HEK293 (cell line): ENCODE results near the gene DYDC2.

Experiments used
- CTCF ChIA-PET: fragments of 350-600 bp; formaldehyde crosslinking; extraction: SDS; loops from one replicate; lab custom pipeline; 2021; ENCODE audit warnings: antibody characterized with exemption; lab: Yijun Ruan, JAX
- POLR2A ChIA-PET: fragments of 300-600 bp; formaldehyde crosslinking; extraction: SDS; loops from one replicate; lab custom pipeline; 2020; ENCODE audit warnings: antibody characterized with exemption, inconsistent platforms; lab: Yijun Ruan, JAX
- H3K27ac ChIP-seq: fragments of 200-500 bp; sonication (Bioruptor generic); 2 replicates; pipeline ENCODE4 v1.5.1; 2014; ENCODE audit warnings: low read depth, low read length, control low read depth, inconsistent platforms; ENCODE audit errors: extremely low read depth
- H3K36me3 ChIP-seq, 2 experiments: fragments of 200-500 bp in 1 of 2; sonication (Bioruptor generic) in 1 of 2; 1 replicate in 1 of 2; 2 replicates in 1 of 2; pipeline ENCODE4 v1.5.1; 2014 to 2017; ENCODE audit warnings: inconsistent platforms in 2 of 2, low read length in 2 of 2; ENCODE audit not compliant: control insufficient read depth in 2 of 2, insufficient read depth in 1 of 2
- H3K4me1 ChIP-seq: fragments of 200-500 bp; sonication (Bioruptor generic); 2 replicates; pipeline ENCODE4 v1.5.1; 2014; ENCODE audit warnings: mild to moderate bottlenecking, low read length, inconsistent platforms; ENCODE audit not compliant: control insufficient read depth, insufficient read depth
- H3K4me3 ChIP-seq: 2 replicates; pipeline ENCODE4 v1.5.1; 2011; ENCODE audit warnings: low read depth, mild to moderate bottlenecking, control low read depth, low read length, moderate library complexity
- H3K9me3 ChIP-seq: fragments of 200-500 bp; sonication (Bioruptor generic); 2 replicates; pipeline ENCODE4 v1.5.1; 2014; ENCODE audit warnings: low read depth, low read length, inconsistent platforms; ENCODE audit not compliant: control insufficient read depth, insufficient read depth
- GLIS1 ChIP-seq: fragments of 450-650 bp; formaldehyde crosslinking; IDR thresholded peaks from 2 replicates; pipeline ENCODE4 v1.5.1; 2016; ENCODE audit warnings: missing biosample characterization, missing genetic modification characterization
- KLF16 ChIP-seq: fragments of 450-650 bp; formaldehyde crosslinking; IDR thresholded peaks from 2 replicates; pipeline ENCODE4 v1.5.1; 2017; ENCODE audit warnings: missing biosample characterization, missing genetic modification characterization
- MEIS1 ChIP-seq: sonication (generic); formaldehyde crosslinking; IDR thresholded peaks from 2 replicates; pipeline ENCODE4 v1.8.1; 2022; ENCODE audit warnings: missing genetic modification reagents, mild to moderate bottlenecking, borderline replicate concordance
- SCRT2 ChIP-seq: fragments of 450-650 bp; formaldehyde crosslinking; IDR thresholded peaks from 2 replicates; pipeline ENCODE4 v1.5.1; 2016; ENCODE audit warnings: missing biosample characterization, missing genetic modification characterization
- ZFP69B ChIP-seq: fragments of 450-650 bp; formaldehyde crosslinking; IDR thresholded peaks from 2 replicates; pipeline ENCODE4 v1.5.1; 2016; ENCODE audit warnings: missing biosample characterization, missing genetic modification characterization
- ZNF114 ChIP-seq: fragments of 450-650 bp; formaldehyde crosslinking; IDR thresholded peaks from 2 replicates; pipeline ENCODE4 v1.5.0; 2017; ENCODE audit warnings: missing biosample characterization, missing genetic modification characterization
- ZNF140 ChIP-seq: fragments of 450-650 bp; formaldehyde crosslinking; IDR thresholded peaks from 2 replicates; pipeline ENCODE4 v1.5.1; 2016; ENCODE audit warnings: missing biosample characterization, missing genetic modification characterization
- ZNF148 ChIP-seq: fragments of 450-650 bp; formaldehyde crosslinking; IDR thresholded peaks from 2 replicates; pipeline ENCODE4 v1.5.0; 2017; ENCODE audit warnings: missing biosample characterization, missing genetic modification characterization, borderline replicate concordance
- ZNF202 ChIP-seq: fragments of 450-650 bp; formaldehyde crosslinking; IDR thresholded peaks from 2 replicates; pipeline ENCODE4 v1.5.1; 2016; ENCODE audit warnings: missing biosample characterization, missing genetic modification characterization, borderline replicate concordance
- ZNF335 ChIP-seq: fragments of 450-650 bp; formaldehyde crosslinking; conservative IDR thresholded peaks from 2 replicates; pipeline ENCODE4 v1.5.1; 2016; ENCODE audit warnings: missing biosample characterization, missing genetic modification characterization
- ZNF391 ChIP-seq: fragments of 450-650 bp; formaldehyde crosslinking; IDR thresholded peaks from 2 replicates; pipeline ENCODE4 v1.5.1; 2016; ENCODE audit warnings: low read depth, missing biosample characterization, missing genetic modification characterization, borderline replicate concordance
- ZNF404 ChIP-seq: fragments of 450-650 bp; formaldehyde crosslinking; IDR thresholded peaks from 2 replicates; pipeline ENCODE4 v1.5.1; 2017; ENCODE audit warnings: missing biosample characterization, missing genetic modification characterization
- ZNF48 ChIP-seq: fragments of 450-650 bp; formaldehyde crosslinking; IDR thresholded peaks from 2 replicates; pipeline ENCODE4 v1.5.1; 2016; ENCODE audit warnings: missing biosample characterization, missing genetic modification characterization
- ZNF658 ChIP-seq: fragments of 450-650 bp; formaldehyde crosslinking; IDR thresholded peaks from 2 replicates; pipeline ENCODE4; 2016; ENCODE audit warnings: missing biosample characterization, missing genetic modification characterization
- ZNF830 ChIP-seq: fragments of 450-650 bp; IDR thresholded peaks from 2 replicates; pipeline ENCODE4 v1.5.0; 2018; ENCODE audit warnings: missing biosample characterization, missing genetic modification characterization, low read depth, mild to moderate bottlenecking, moderate library complexity
- ZNF843 ChIP-seq: fragments of 450-650 bp; formaldehyde crosslinking; IDR thresholded peaks from 2 replicates; pipeline ENCODE4 v1.5.1; 2016; ENCODE audit warnings: missing biosample characterization, missing genetic modification characterization

DYDC2 gene

GRCh38 chr10:80322711-80323110 lies 33.9 kb upstream of the DYDC2 start:
- H3K27ac ChIP-seq: no peak overlapping the region
- H3K9me3 ChIP-seq: no peaks in the 10 kb centered on the region
- no peaks in the 10 kb centered on the region for H3K4me1 ChIP-seq
- ChIA-PET POLR2A (no interaction called here), CTCF (interaction anchor here (0.6 kb wide), 2 partner anchors 183 to 390 kb away, joined by 3 to 4 read pairs; no protein-coding TSS in a partner anchor)
- TF ChIP-seq ZNF335 (tag by site-specific recombination): no peak
- peak; percentile 80 for TF ChIP-seq SCRT2
- TF ChIP-seq MEIS1 (CRISPR knock-in tag): no peak
- TF ChIP-seq KLF16: no peak
- TF ChIP-seq ZFP69B (tag by site-specific recombination): no peak
- TF ChIP-seq ZNF148 (tag by site-specific recombination): no peak
- TF ChIP-seq ZNF830 (tag by site-specific recombination): no peak
- no peak for TF ChIP-seq ZNF843 (tag by site-specific recombination)
- no peak overlapping the region for H3K4me3 ChIP-seq
- no peaks in the 10 kb centered on the region for H3K36me3 ChIP-seq

GRCh38 chr10:80323311-80323710 lies 33.3 kb upstream of the DYDC2 start:
- H3K36me3 ChIP-seq: no peaks in the 10 kb centered on the region
- no peak overlapping the region for H3K27ac ChIP-seq
- CTCF ChIA-PET: no interaction called here
- no peaks in the 10 kb centered on the region for H3K4me1 ChIP-seq
- H3K9me3 ChIP-seq: no peaks in the 10 kb centered on the region
- H3K4me3 ChIP-seq: no peak overlapping the region
- TF ChIP-seq ZNF48 (tag by site-specific recombination) (no peak), ZNF202 (no peak), ZNF140 (no peak), ZNF404 (no peak)
- POLR2A ChIA-PET: no interaction called here

GRCh38 chr10:80324086-80324485 lies 32.5 kb upstream of the DYDC2 start:
- no peaks in the 10 kb centered on the region for H3K9me3 ChIP-seq
- CTCF ChIA-PET: interaction anchor here (0.6 kb wide), 1 partner anchor 28 kb away, joined by 3 read pairs; no protein-coding TSS in a partner anchor
- no peaks in the 10 kb centered on the region for H3K4me1 ChIP-seq
- H3K27ac ChIP-seq: no peak overlapping the region
- no peak for TF ChIP-seq ZNF658 (tag by site-specific recombination)
- 0 out of 2 replicates have a peak, but pooled peaks have one; percentile 9 for TF ChIP-seq GLIS1
- TF ChIP-seq ZNF114 (tag by site-specific recombination): no peak
- H3K4me3 ChIP-seq: no peak overlapping the region
- POLR2A ChIA-PET: no interaction called here
- H3K36me3 ChIP-seq: no peaks in the 10 kb centered on the region

GRCh38 chr10:80324891-80325364 lies 31.7 kb upstream of the DYDC2 start:
- POLR2A ChIA-PET: no interaction called here
- H3K9me3 ChIP-seq: no peaks in the 10 kb centered on the region
- TF ChIP-seq ZNF391 (tag by site-specific recombination): no peak
- TF ChIP-seq, all 188 proteins: peak for 0
- CTCF ChIA-PET: no interaction called here
- no peaks in the 10 kb centered on the region for H3K4me1 ChIP-seq
- H3K27ac ChIP-seq: no peak overlapping the region
- H3K4me3 ChIP-seq: no peak overlapping the region
- H3K36me3 ChIP-seq: no peaks in the 10 kb centered on the region
